Measurements from ENCODE around the gene SLC45A1. TPM values are rescaled to one million over a fixed set of nuclear protein-coding genes. Genes with fewer than 3 reads are reported as not detected.

SLC45A1 gene
- total RNA-seq, 3 donors from 2014 or later (not counting 1 experiment from before 2014, with no cell fraction given) = 0.45 to 0.68 (median 0.52) TPM

DNA sequence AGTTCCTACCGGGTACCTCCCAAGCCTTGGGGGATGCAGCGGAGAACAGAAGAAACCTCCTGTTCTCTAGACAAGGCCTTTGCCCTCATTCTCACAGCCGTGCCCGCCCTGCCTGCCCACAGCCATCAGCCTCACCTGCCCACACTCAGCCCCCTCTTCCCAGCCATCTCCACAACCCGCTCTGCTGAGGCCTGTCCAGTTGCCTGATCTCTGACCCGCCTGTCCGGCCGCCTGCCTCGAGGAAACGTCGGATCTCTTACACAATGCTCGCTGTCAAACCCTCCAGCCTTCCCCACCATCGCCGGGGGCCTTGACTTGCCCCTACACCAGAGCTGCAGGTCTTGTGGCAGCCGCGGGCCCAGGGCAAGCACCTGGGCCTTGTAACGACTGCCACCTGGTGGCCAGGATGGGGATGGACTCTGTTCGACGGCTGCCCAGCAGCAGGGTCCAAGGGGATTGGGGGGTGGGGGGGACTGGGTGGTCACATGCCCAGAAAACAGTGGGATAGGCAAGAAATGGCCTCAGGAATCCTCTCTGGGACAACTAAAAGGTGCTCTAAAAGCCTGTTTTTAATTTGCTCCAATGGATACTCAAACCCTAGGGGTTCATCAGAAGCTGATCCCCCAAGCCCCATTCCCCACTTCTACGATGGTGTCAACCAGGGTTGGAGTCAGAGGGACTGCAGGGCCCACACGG lies 31.0 kb downstream of the SLC45A1 start:
- Histone ChIP-seq H3K27ac (ENCODE audit: low read length) (no peak overlapping the region), H3K27me3 (ENCODE audit: control insufficient read depth, insufficient read depth, low read length) (no peaks in the 10 kb centered on the region), H3K36me3 (ENCODE audit: control insufficient read depth, insufficient read depth, low read length) (peaks cover 3% of the 10 kb centered on the region), H3K9me3 (ENCODE audit: control insufficient read depth, insufficient read depth, low read length) (no peaks in the 10 kb centered on the region), H3K4me3 (ENCODE audit: low read length) (no peak overlapping the region), H3K4me1 (ENCODE audit: control insufficient read depth, insufficient read depth, low read length) (peaks cover 6% of the 10 kb centered on the region)
- Mint-ChIP-seq H3K4me3 (no peak overlapping the region), H3K27me3 (ENCODE audit: low read depth in 2 of 2) (peaks cover 0 to 8% of the 10 kb centered on the region in 2 donors), H3K4me1 (peaks cover 5 to 6% of the 10 kb centered on the region in 2 donors), H3K9me3 (no peaks in the 10 kb centered on the region), H3K27ac (peak overlapping the region in 1 of 2 donors; percentile 54), H3K36me3 (no peaks in the 10 kb centered on the region)
- WGBS (ENCODE audit: insufficient coverage) = 26% methylated on average over 20 of the region's 21 CpGs
- intact Hi-C loops (cut with micrococcal nuclease) = loop anchor here (1.0 kb wide), 3 partner anchors 318 to 367 kb away; no protein-coding TSS in a partner anchor
- DNase-seq = peak; percentile 71 to 85
- peak; percentile 79 for TF ChIP-seq CTCF (IDR thresholded peaks at IDR 0.05)
- peak; percentile 86 to 98 (median 94) for ATAC-seq

DNA sequence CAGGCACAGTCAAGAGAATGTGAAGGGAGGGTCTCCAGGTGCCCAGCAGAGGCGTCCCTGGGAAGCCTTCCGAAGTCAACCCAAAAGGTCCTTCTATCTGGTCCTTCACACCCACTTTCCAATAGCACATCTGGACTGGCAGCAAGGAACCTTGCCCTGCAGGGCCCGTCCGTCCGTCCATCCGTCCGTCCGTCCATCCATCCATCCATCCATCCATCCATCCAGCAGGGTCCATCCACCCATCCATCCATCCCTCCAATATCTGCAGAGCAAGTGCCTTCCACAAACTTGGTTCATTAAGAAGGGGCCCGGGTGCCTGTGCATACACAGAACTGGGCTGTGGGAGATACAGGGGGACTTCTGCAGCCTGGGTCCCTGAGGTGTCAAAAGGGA lies 31.6 kb downstream of the SLC45A1 start:
- Mint-ChIP-seq H3K9me3 (no peaks in the 10 kb centered on the region), H3K36me3 (no peaks in the 10 kb centered on the region), H3K4me3 (no peak overlapping the region), H3K27ac (no peak overlapping the region), H3K27me3 (ENCODE audit: low read depth in 2 of 2) (peaks cover 0 to 8% of the 10 kb centered on the region in 2 donors), H3K4me1 (peaks cover 5 to 6% of the 10 kb centered on the region in 2 donors)
- H3K36me3 ChIP-seq (ENCODE audit: control insufficient read depth, insufficient read depth, low read length) = peaks cover 3% of the 10 kb centered on the region
- no peak overlapping the region for H3K27ac ChIP-seq (ENCODE audit: low read length)
- intact Hi-C loops (cut with micrococcal nuclease) = loop anchor here (1.0 kb wide), 3 partner anchors 318 to 367 kb away; no protein-coding TSS in a partner anchor
- H3K27me3 ChIP-seq (ENCODE audit: control insufficient read depth, insufficient read depth, low read length) = no peaks in the 10 kb centered on the region
- ATAC-seq (no peak), DNase-seq (no peak)
- no peak for TF ChIP-seq CTCF (IDR thresholded peaks at IDR 0.05)
- 87% methylated on average over 9 of the region's 9 CpGs for WGBS (ENCODE audit: insufficient coverage)
- H3K4me1 ChIP-seq (ENCODE audit: control insufficient read depth, insufficient read depth, low read length) = peaks cover 6% of the 10 kb centered on the region
- no peaks in the 10 kb centered on the region for H3K9me3 ChIP-seq (ENCODE audit: control insufficient read depth, insufficient read depth, low read length)
- no peak overlapping the region for H3K4me3 ChIP-seq (ENCODE audit: low read length)

GRCh38 chr1:8349961-8350360 lies 32.0 kb downstream of the SLC45A1 start:
- no peaks in the 10 kb centered on the region for H3K9me3 ChIP-seq (ENCODE audit: control insufficient read depth, insufficient read depth, low read length)
- H3K4me1 ChIP-seq (ENCODE audit: control insufficient read depth, insufficient read depth, low read length) = peaks cover 6% of the 10 kb centered on the region
- no peak for TF ChIP-seq CTCF (IDR thresholded peaks at IDR 0.05)
- peaks cover 5 to 6% of the 10 kb centered on the region in 2 donors for H3K4me1 Mint-ChIP-seq
- ATAC-seq (no peak), DNase-seq (no peak)
- intact Hi-C loops (cut with micrococcal nuclease) = loop anchor here (1.0 kb wide), 3 partner anchors 319 to 368 kb away; no protein-coding TSS in a partner anchor
- H3K9me3 Mint-ChIP-seq = no peaks in the 10 kb centered on the region
- H3K4me3 Mint-ChIP-seq = no peak overlapping the region
- H3K36me3 ChIP-seq (ENCODE audit: control insufficient read depth, insufficient read depth, low read length) = peaks cover 5% of the 10 kb centered on the region
- WGBS (ENCODE audit: insufficient coverage) = 92% methylated on average over 14 of the region's 14 CpGs
- peaks cover 0 to 8% of the 10 kb centered on the region in 2 donors for H3K27me3 Mint-ChIP-seq (ENCODE audit: low read depth in 2 of 2)
- no peaks in the 10 kb centered on the region for H3K27me3 ChIP-seq (ENCODE audit: control insufficient read depth, insufficient read depth, low read length)
- H3K4me3 ChIP-seq (ENCODE audit: low read length) = no peak overlapping the region
- no peaks in the 10 kb centered on the region for H3K36me3 Mint-ChIP-seq
- H3K27ac Mint-ChIP-seq = no peak overlapping the region
- H3K27ac ChIP-seq (ENCODE audit: low read length) = no peak overlapping the region
